Activated effector memory CD4-positive, alpha-beta T cell treated with anti-CD3 and anti-CD28 coated beads, Interleukin-2, amount 50 U/mL, for 16 hours (primary cell): ENCODE data around the gene FRS3.

Experiments
- DNase-seq: peaks from one replicate; pipeline ENCODE4 v3.0.0-alpha.2; 2020

Gene FRS3

GRCh38 chr6:41739041-41739440 is 40.7 kb downstream of the FRS3 start:
- no peak for DNase-seq

GRCh38 chr6:41737591-41738130 is 42.0 kb downstream of the FRS3 start:
- no peak for DNase-seq

GRCh38 chr6:41736800-41737555 is 42.7 kb downstream of the FRS3 start:
- no peak for DNase-seq

- DNase-seq = no peak
Measured at GRCh38 chr6:41736186-41736733, 43.4 kb downstream of the FRS3 start.

GRCh38 chr6:41735427-41736185 is 44.1 kb downstream of the FRS3 start, which contains the start of gene TFEB:
Gene TFEB, minus strand, starts transcription at chr6:41735608. Its CDS starts 44,395 bp downstream, at chr6:41691213.
- peak; percentile 98 for DNase-seq

GRCh38 chr6:41734666-41735426 is 44.9 kb downstream of the FRS3 start:
- DNase-seq = peak; percentile 90

GRCh38 chr6:41733707-41734665 is 45.7 kb downstream of the FRS3 start:
- DNase-seq = peak; percentile 88

GRCh38 chr6:41733360-41733706 is 46.4 kb downstream of the FRS3 start:
- no peak for DNase-seq

- DNase-seq = peak; percentile 87
Measured at GRCh38 chr6:41732591-41733359, 46.9 kb downstream of the FRS3 start.

- no peak for DNase-seq
Measured at GRCh38 chr6:41732149-41732548, 47.6 kb downstream of the FRS3 start.

- DNase-seq = no peak
Measured at GRCh38 chr6:41731561-41732086, 48.1 kb downstream of the FRS3 start.

- DNase-seq = no peak
Measured at GRCh38 chr6:41730531-41731436, 48.9 kb downstream of the FRS3 start.

- no peak for DNase-seq
Measured at GRCh38 chr6:41729624-41730023, 50.1 kb downstream of the FRS3 start.

- no peak for DNase-seq
Measured at GRCh38 chr6:41728954-41729353, 50.7 kb downstream of the FRS3 start.

- DNase-seq = no peak
Measured at GRCh38 chr6:41728073-41728936, 51.4 kb downstream of the FRS3 start.

- no peak for DNase-seq
Measured at GRCh38 chr6:41727705-41728072, 52.0 kb downstream of the FRS3 start.

GRCh38 chr6:41726876-41727275 is 52.8 kb downstream of the FRS3 start:
- no peak for DNase-seq
